Activated CD8-positive, alpha-beta T cell treated with anti-CD3 and anti-CD28 coated beads for 36 hours (primary cell): ENCODE results near the gene ADAMTS20. TPM values are rescaled to one million over a fixed set of nuclear protein-coding genes. Genes with fewer than 3 reads are reported as not detected.

ENCODE experiments used
- ATAC-seq: fragments of 200-7000 bp; cut with Tn5 transposase; one replicate; pipeline ENCODE4 v1.10.0; 2021; ENCODE audit warnings: mild to moderate bottlenecking, moderate library complexity
- CTCF ChIA-PET: fragments of 350-600 bp; sonication (Branson Sonifier 250); formaldehyde crosslinking; loops from one replicate; lab custom pipeline; 2021; ENCODE audit warnings: antibody characterized with exemption; lab: Charles Lee
- POLR2A ChIA-PET: fragments of 350-600 bp; sonication (Branson Sonifier 250); formaldehyde crosslinking; loops from one replicate; lab custom pipeline; 2021; ENCODE audit warnings: antibody characterized with exemption; lab: Charles Lee
- DNase-seq: peaks from one replicate; pipeline ENCODE4 v3.0.0-alpha.2; 2020
- H3K27ac Mint-ChIP-seq: one replicate; pipeline ENCODE4 v1.8.0; 2021; ENCODE audit warnings: mild to moderate bottlenecking, mixed read lengths
- H3K27me3 Mint-ChIP-seq: one replicate; pipeline ENCODE4 v1.8.0; 2021; ENCODE audit warnings: mixed read lengths
- H3K36me3 Mint-ChIP-seq: one replicate; pipeline ENCODE4 v1.8.0; 2021; ENCODE audit warnings: low read depth, mixed read lengths
- H3K4me1 Mint-ChIP-seq: one replicate; pipeline ENCODE4 v1.8.0; 2021; ENCODE audit warnings: low read depth, mixed read lengths
- H3K4me3 Mint-ChIP-seq: one replicate; pipeline ENCODE4 v1.8.0; 2021; ENCODE audit warnings: mild to moderate bottlenecking, moderate library complexity, mixed read lengths
- H3K9me3 Mint-ChIP-seq: one replicate; pipeline ENCODE4 v1.8.0; 2021; ENCODE audit warnings: mixed read lengths
- CTCF ChIP-seq: fragments of 200-600 bp; IDR thresholded peaks from one replicate; pipeline ENCODE4 v1.8.0; 2022; ENCODE audit warnings: antibody characterized with exemption, mild to moderate bottlenecking
- intact Hi-C: fragments of 100-400 bp; cut with micrococcal nuclease; formaldehyde crosslinking; loops from one replicate; pipeline ENCODE4 v1.10.0; 2022
- total RNA-seq, 2 experiments: library from RNA; stranded (reverse); gene quantifications; one replicate each; pipeline ENCODE4 v1.2.3, GENCODE V29; 2021

Gene ADAMTS20
- total RNA-seq, 2 experiments from 2014 or later = not detected

- no peaks in the 10 kb centered on the region for H3K27me3 Mint-ChIP-seq
These were observed 33.7 kb upstream of the ADAMTS20 start for GRCh38 chr12:43585676-43586075.

GRCh38 chr12:43580601-43581000 is 28.6 kb upstream of the ADAMTS20 start:
- intact Hi-C loops = no loop called here
- CTCF ChIA-PET = no interaction called here
- Mint-ChIP-seq H3K9me3 (no peaks in the 10 kb centered on the region), H3K4me3 (no peak overlapping the region), H3K36me3 (no peaks in the 10 kb centered on the region), H3K27ac (no peak overlapping the region), H3K4me1 (no peaks in the 10 kb centered on the region), H3K27me3 (peaks cover 3% of the 10 kb centered on the region)
- no peak for DNase-seq
- ATAC-seq = no peak
- POLR2A ChIA-PET = no interaction called here
- TF ChIP-seq CTCF = no peak

More at GRCh38 chr12:43585676-43586075, 33.7 kb upstream of the ADAMTS20 start:
- no peak for TF ChIP-seq CTCF
- Mint-ChIP-seq H3K27ac (no peak overlapping the region), H3K9me3 (no peaks in the 10 kb centered on the region), H3K4me3 (no peak overlapping the region), H3K4me1 (no peaks in the 10 kb centered on the region), H3K36me3 (no peaks in the 10 kb centered on the region)
- ChIA-PET POLR2A (no interaction called here), CTCF (no interaction called here)
- ATAC-seq (no peak), DNase-seq (no peak)
- intact Hi-C loops = no loop called here

- ATAC-seq = no peak
- POLR2A ChIA-PET = no interaction called here
- peaks cover 4% of the 10 kb centered on the region for H3K27me3 Mint-ChIP-seq
- no peaks in the 10 kb centered on the region for H3K9me3 Mint-ChIP-seq
- CTCF ChIA-PET = no interaction called here
- H3K4me1 Mint-ChIP-seq = no peaks in the 10 kb centered on the region
- DNase-seq = no peak
- TF ChIP-seq CTCF = no peak
- intact Hi-C loops = no loop called here
- H3K27ac Mint-ChIP-seq = no peak overlapping the region
- H3K4me3 Mint-ChIP-seq = no peak overlapping the region
- H3K36me3 Mint-ChIP-seq = no peaks in the 10 kb centered on the region
These were observed 27.2 kb upstream of the ADAMTS20 start for GRCh38 chr12:43579206-43579605.

GRCh38 chr12:43578782-43579181 is 26.8 kb upstream of the ADAMTS20 start:
- Mint-ChIP-seq H3K4me1 (no peaks in the 10 kb centered on the region), H3K4me3 (no peak overlapping the region), H3K27me3 (peaks cover 7% of the 10 kb centered on the region), H3K9me3 (no peaks in the 10 kb centered on the region), H3K27ac (no peak overlapping the region), H3K36me3 (no peaks in the 10 kb centered on the region)
- no peak for DNase-seq
- no peak for ATAC-seq
- ChIA-PET POLR2A (no interaction called here), CTCF (no interaction called here)
- no peak for TF ChIP-seq CTCF
- intact Hi-C loops = no loop called here

- intact Hi-C loops = no loop called here
- ATAC-seq = no peak
- DNase-seq = no peak
- no peak overlapping the region for H3K4me3 Mint-ChIP-seq
- no peak overlapping the region for H3K27ac Mint-ChIP-seq
- peaks cover 7% of the 10 kb centered on the region for H3K27me3 Mint-ChIP-seq
- TF ChIP-seq CTCF = no peak
- ChIA-PET CTCF (no interaction called here), POLR2A (no interaction called here)
- no peaks in the 10 kb centered on the region for H3K36me3 Mint-ChIP-seq
- peaks cover 1% of the 10 kb centered on the region for H3K9me3 Mint-ChIP-seq
- no peaks in the 10 kb centered on the region for H3K4me1 Mint-ChIP-seq
These were observed 25.4 kb upstream of the ADAMTS20 start for GRCh38 chr12:43577381-43577780.
